ENCODE measurements around the gene GET4. TPM values are rescaled to one million over a fixed set of nuclear protein-coding genes. Genes with fewer than 3 reads are reported as not detected.

GET4 gene
- total and polyA plus RNA-seq, 12 donors: 38.3 to 190 (median 69.4) TPM

DNA sequence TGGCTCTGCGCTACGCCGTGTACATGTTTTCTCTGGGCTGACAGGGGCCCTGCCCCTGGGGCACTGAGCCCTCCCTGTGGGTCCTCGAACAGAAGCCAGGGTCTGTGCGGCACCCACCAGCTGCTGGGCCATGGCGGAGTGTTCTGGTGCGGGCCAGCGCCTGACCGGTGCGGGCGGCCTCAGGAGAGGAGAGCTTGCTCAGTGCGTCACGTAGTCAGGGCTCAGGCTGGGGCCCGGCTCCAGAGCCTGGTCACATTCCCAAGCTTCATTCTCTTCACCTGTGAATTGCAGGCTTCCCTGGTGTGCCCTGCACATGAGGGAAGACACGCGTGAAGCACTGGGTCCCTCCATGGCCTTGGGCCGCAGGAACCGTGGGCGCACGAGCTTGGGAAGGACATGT lies 15.5 kb downstream of the GET4 start:
- peaks cover 11 to 16% of the 10 kb centered on the region in 2 donors for H3K4me1 ChIP-seq (replicated peaks in 1 of 2)
- H3K36me3 ChIP-seq (replicated peaks in 1 of 2): peaks cover 0 to 79% of the 10 kb centered on the region in 2 donors
- H3K9me3 ChIP-seq (replicated peaks in 1 of 3): no peaks in the 10 kb centered on the region
- no peak overlapping the region for H3K4me3 ChIP-seq
- TF ChIP-seq, protein P1, sequence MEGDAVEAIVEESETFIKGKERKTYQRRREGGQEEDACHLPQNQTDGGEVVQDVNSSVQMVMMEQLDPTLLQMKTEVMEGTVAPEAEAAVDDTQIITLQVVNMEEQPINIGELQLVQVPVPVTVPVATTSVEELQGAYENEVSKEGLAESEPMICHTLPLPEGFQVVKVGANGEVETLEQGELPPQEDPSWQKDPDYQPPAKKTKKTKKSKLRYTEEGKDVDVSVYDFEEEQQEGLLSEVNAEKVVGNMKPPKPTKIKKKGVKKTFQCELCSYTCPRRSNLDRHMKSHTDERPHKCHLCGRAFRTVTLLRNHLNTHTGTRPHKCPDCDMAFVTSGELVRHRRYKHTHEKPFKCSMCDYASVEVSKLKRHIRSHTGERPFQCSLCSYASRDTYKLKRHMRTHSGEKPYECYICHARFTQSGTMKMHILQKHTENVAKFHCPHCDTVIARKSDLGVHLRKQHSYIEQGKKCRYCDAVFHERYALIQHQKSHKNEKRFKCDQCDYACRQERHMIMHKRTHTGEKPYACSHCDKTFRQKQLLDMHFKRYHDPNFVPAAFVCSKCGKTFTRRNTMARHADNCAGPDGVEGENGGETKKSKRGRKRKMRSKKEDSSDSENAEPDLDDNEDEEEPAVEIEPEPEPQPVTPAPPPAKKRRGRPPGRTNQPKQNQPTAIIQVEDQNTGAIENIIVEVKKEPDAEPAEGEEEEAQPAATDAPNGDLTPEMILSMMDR (IDR thresholded peaks at IDR 0.05): no peak
- no peak for TF ChIP-seq POLR2A (IDR thresholded peaks at IDR 0.05)
- no peaks in the 10 kb centered on the region for H3K27me3 ChIP-seq
- DNase-seq: no peak
- intact Hi-C loops (cut with DNase I): no loop called here
- no peak overlapping the region for H3K27ac ChIP-seq
- 72 to 94% (median 88%) methylated on average over 3 to 20 of the region's 20 CpGs for WGBS, 4 donors

DNA sequence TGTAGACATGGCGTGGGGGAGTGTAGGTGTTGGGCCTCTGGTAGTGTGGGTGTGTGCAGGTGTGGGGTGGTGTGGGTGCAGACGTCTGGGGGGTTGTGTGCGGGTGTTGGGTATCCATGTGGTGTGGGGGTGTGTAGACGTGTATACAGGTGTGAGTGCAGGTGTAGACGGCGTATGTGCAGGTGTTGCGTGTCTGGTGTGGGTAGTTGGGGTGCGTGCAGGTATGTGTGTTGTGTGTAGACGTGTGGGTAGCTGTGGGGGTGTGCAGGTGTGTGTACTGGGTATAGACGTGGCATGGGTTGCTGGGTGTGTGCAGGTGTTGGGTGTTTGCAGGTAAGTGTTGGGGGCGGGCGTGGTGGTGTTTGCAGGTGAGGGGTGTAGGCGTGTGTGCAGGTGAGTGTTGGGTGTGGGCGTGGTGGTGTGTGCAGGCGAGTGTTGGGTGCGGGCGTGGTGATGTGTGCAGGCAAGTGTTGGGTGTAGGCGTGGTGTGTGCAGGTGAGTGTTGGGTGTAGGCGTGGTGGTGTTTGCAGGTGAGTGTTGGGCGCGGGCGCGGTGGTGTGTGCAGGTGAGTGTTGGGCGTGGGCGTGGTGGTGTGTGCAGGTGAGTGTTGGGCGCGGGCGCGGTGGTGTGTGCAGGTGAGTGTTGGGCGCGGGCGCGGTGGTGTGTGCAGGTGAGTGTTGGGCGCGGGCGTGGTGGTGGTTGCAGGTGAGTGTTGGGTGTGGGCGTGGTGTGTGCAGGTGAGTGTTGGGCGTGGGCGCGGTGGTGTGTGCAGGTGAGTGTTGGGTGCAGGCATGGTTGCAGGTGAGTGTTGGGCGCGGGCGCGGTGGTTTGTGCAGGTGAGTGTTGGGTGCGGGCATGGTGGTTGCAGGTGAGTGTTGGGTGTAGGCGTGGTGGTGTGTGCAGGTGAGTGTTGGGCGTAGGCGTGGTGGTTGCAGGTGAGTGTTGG lies 16.6 kb downstream of the GET4 start:
- 93 to 96% (median 94%) methylated on average over 45 to 48 of the region's 48 CpGs for WGBS, 4 donors
- H3K4me3 ChIP-seq: no peak overlapping the region
- no peak overlapping the region for H3K27ac ChIP-seq
- intact Hi-C loops (cut with DNase I): no loop called here
- TF ChIP-seq, protein P1 (IDR thresholded peaks at IDR 0.05): no peak
- TF ChIP-seq POLR2A (IDR thresholded peaks at IDR 0.05): no peak
- H3K9me3 ChIP-seq (replicated peaks in 1 of 3): no peaks in the 10 kb centered on the region
- peaks cover 0 to 74% of the 10 kb centered on the region in 2 donors for H3K36me3 ChIP-seq (replicated peaks in 1 of 2)
- no peak for DNase-seq
- H3K27me3 ChIP-seq: no peaks in the 10 kb centered on the region
- H3K4me1 ChIP-seq (replicated peaks in 1 of 2): peaks cover 9 to 14% of the 10 kb centered on the region in 2 donors

GRCh38 chr7:893686-894085 lies 17.3 kb downstream of the GET4 start:
- no peak overlapping the region for H3K4me3 ChIP-seq
- no peak overlapping the region for H3K27ac ChIP-seq
- H3K27me3 ChIP-seq: no peaks in the 10 kb centered on the region
- whole genome bisulfite sequencing, 4 donors: 84 to 95% (median 90%) methylated on average over 11 to 19 of the region's 19 CpGs
- no peak for DNase-seq
- H3K36me3 ChIP-seq (replicated peaks in 1 of 2): peaks cover 0 to 66% of the 10 kb centered on the region in 2 donors
- TF ChIP-seq, protein P1 (IDR thresholded peaks at IDR 0.05): no peak
- no peak for TF ChIP-seq POLR2A (IDR thresholded peaks at IDR 0.05)
- no peaks in the 10 kb centered on the region for H3K9me3 ChIP-seq (replicated peaks in 1 of 3)
- H3K4me1 ChIP-seq (replicated peaks in 1 of 2): peaks cover 2 to 6% of the 10 kb centered on the region in 2 donors
- intact Hi-C loops (cut with DNase I): no loop called here

- TF ChIP-seq, protein P1 (IDR thresholded peaks at IDR 0.05): no peak
- TF ChIP-seq POLR2A (IDR thresholded peaks at IDR 0.05): no peak
- DNase-seq: no peak
- Histone ChIP-seq H3K36me3 (replicated peaks in 1 of 2) (peaks cover 0 to 61% of the 10 kb centered on the region in 2 donors), H3K27me3 (no peaks in the 10 kb centered on the region), H3K27ac (no peak overlapping the region), H3K4me3 (no peak overlapping the region), H3K4me1 (replicated peaks in 1 of 2) (peaks cover 0 to under 1% of the 10 kb centered on the region in 2 donors), H3K9me3 (replicated peaks in 1 of 3) (no peaks in the 10 kb centered on the region)
- 93 to 96% (median 95%) methylated on average over 22 to 40 of the region's 40 CpGs for WGBS, 4 donors
- intact Hi-C loops (cut with DNase I): no loop called here
These were observed 18.0 kb downstream of the GET4 start for GRCh38 chr7:894164-894867.

Measured in adrenal gland (tissue), 12 donors.